GM19023 (cell line): ENCODE data around the gene FOLR1.

Source experiments
- ATAC-seq: cut with Tn5 transposase; IDR thresholded peaks from one replicate; pipeline ENCODE4 v1.9.1; 2021; ENCODE audit warnings: mild to moderate bottlenecking, moderate library complexity; ENCODE audit not compliant: unreplicated experiment

The FOLR1 gene

GRCh38 chr11:72234514-72234830, 42.5 kb downstream of the FOLR1 start:
- ATAC-seq = no peak

GRCh38 chr11:72234920-72235319, 43.0 kb downstream of the FOLR1 start:
- no peak for ATAC-seq

GRCh38 chr11:72235351-72236057, 43.6 kb downstream of the FOLR1 start:
- ATAC-seq = no peak

- ATAC-seq = no peak
These were observed 44.2 kb downstream of the FOLR1 start for GRCh38 chr11:72236083-72236697.

GRCh38 chr11:72236774-72237111, 44.8 kb downstream of the FOLR1 start:
- no peak for ATAC-seq

GRCh38 chr11:72237112-72237931, 45.4 kb downstream of the FOLR1 start:
- ATAC-seq = no peak

- ATAC-seq = no peak
These were observed 46.1 kb downstream of the FOLR1 start for GRCh38 chr11:72238040-72238450.

- ATAC-seq = no peak
These were observed 46.8 kb downstream of the FOLR1 start for GRCh38 chr11:72238492-72239312.

- ATAC-seq = no peak
These were observed 47.4 kb downstream of the FOLR1 start for GRCh38 chr11:72239313-72239848.

- ATAC-seq = no peak
These were observed 48.0 kb downstream of the FOLR1 start for GRCh38 chr11:72239849-72240460.

GRCh38 chr11:72240461-72241290, 48.7 kb downstream of the FOLR1 start:
- no peak for ATAC-seq

GRCh38 chr11:72241291-72241781, 49.4 kb downstream of the FOLR1 start:
- ATAC-seq = no peak

- ATAC-seq = no peak
These were observed 50.2 kb downstream of the FOLR1 start for GRCh38 chr11:72242141-72242540.

GRCh38 chr11:72243173-72244059, 51.5 kb downstream of the FOLR1 start:
- no peak for ATAC-seq

- no peak for ATAC-seq
These were observed 52.1 kb downstream of the FOLR1 start, which contains the start of gene PHOX2A for GRCh38 chr11:72244060-72244360. PHOX2A (minus strand) TSS chr11:72244176; CDS start chr11:72244004, 172 bp downstream.

GRCh38 chr11:72244361-72245262, 52.7 kb downstream of the FOLR1 start:
- ATAC-seq = no peak

- no peak for ATAC-seq
These were observed 53.4 kb downstream of the FOLR1 start for GRCh38 chr11:72245263-72245816.
